Forelimb muscle (tissue), 1 donor: Measurements from ENCODE around the gene MAT2A. TPM values are rescaled to one million over a fixed set of nuclear protein-coding genes. Genes with fewer than 3 reads are reported as not detected.
"Not testable (repeated sequence)": the region's sequence is repeated elsewhere in the genome, so short reads cannot be mapped to it uniquely, and the experiment has no call there.

Experiments used
- DNase-seq: peaks from one replicate; pipeline ENCODE4 v3.0.0-alpha.2; 2013; ENCODE audit warnings: low read depth
- polyA plus RNA-seq: library from polyadenylated mRNA; unstranded; fragments of 120-200 nt; gene quantifications from one replicate; pipeline ENCODE4 v1.2.1, GENCODE V29; 2013; ENCODE audit not compliant: insufficient read length

Gene MAT2A
- polyA plus RNA-seq, 1 donor = 233 TPM

GRCh38 chr2:85524336-85524908 lies 14.5 kb upstream of the MAT2A start:
- no peak for DNase-seq

- DNase-seq = no peak
These were observed 13.9 kb upstream of the MAT2A start for GRCh38 chr2:85525029-85525428.

GRCh38 chr2:85525567-85525966 lies 13.4 kb upstream of the MAT2A start:
- no peak for DNase-seq

GRCh38 chr2:85527787-85528186 lies 11.2 kb upstream of the MAT2A start:
- no peak for DNase-seq

- no peak for DNase-seq
These were observed 10.6 kb upstream of the MAT2A start for GRCh38 chr2:85528355-85528754.

GRCh38 chr2:85529809-85530208 lies 9.2 kb upstream of the MAT2A start:
- DNase-seq = no peak

- DNase-seq = no peak
These were observed 7.4 kb upstream of the MAT2A start for GRCh38 chr2:85531589-85531988.

- no peak for DNase-seq
These were observed 4.9 kb upstream of the MAT2A start for GRCh38 chr2:85534099-85534498.

GRCh38 chr2:85534881-85535280 lies 4.1 kb upstream of the MAT2A start:
- DNase-seq = no peak

- DNase-seq = no peak
These were observed 2.5 kb upstream of the MAT2A start for GRCh38 chr2:85536479-85536878.

GRCh38 chr2:85537600-85538506 lies 1.1 kb upstream of the MAT2A start:
- DNase-seq = no peak

- no peak for DNase-seq
These were observed 579 bp downstream of the MAT2A start for GRCh38 chr2:85539361-85540132.

GRCh38 chr2:85540133-85540648 lies 1.2 kb downstream of the MAT2A start:
- DNase-seq = no peak

GRCh38 chr2:85541262-85541661 lies 2.3 kb downstream of the MAT2A start:
- DNase-seq = no peak

GRCh38 chr2:85541753-85542457 lies 2.9 kb downstream of the MAT2A start:
- no peak for DNase-seq

- no peak for DNase-seq
These were observed 3.8 kb downstream of the MAT2A start for GRCh38 chr2:85542777-85543176.

- DNase-seq = not testable (repeated sequence)
These were observed 5.3 kb downstream of the MAT2A start for GRCh38 chr2:85544254-85544691.

- DNase-seq = not testable (repeated sequence)
These were observed 6.2 kb downstream of the MAT2A start for GRCh38 chr2:85544915-85545779.

- no peak for DNase-seq
These were observed 6.8 kb downstream of the MAT2A start for GRCh38 chr2:85545780-85546240.

- no peak for DNase-seq
These were observed 8.3 kb downstream of the MAT2A start for GRCh38 chr2:85547089-85547858.
